ENCODE measurements around the gene TBCD. TPM values are rescaled to one million over a fixed set of nuclear protein-coding genes. Genes with fewer than 3 reads are reported as not detected.

TBCD gene
- total RNA-seq, 5 donors from 2014 or later (not counting 1 experiment from before 2014, with no cell fraction given) = 94.4 to 262 (median 223) TPM

GRCh38 chr17:82825540-82826124 is 73.8 kb downstream of the TBCD start:
- DNase-seq = no peak
- no peaks in the 10 kb centered on the region for H3K27me3 ChIP-seq (replicated peaks in 1 of 2; ENCODE audit: control insufficient read depth in 2 of 2, extremely low read depth in 1 of 2, insufficient read depth in 2 of 2, low read length in 1 of 2)
- Mint-ChIP-seq H3K4me1 (peaks cover 0 to 9% (median 0%) of the 10 kb centered on the region in 3 donors), H3K27me3 (no peaks in the 10 kb centered on the region), H3K9me3 (peaks cover 0 to under 1% (median under 1%) of the 10 kb centered on the region in 3 donors), H3K4me3 (no peak overlapping the region), H3K36me3 (peaks cover 41% of the 10 kb centered on the region), H3K27ac (no peak overlapping the region)
- no peak overlapping the region for H3K4me3 ChIP-seq (ENCODE audit: control insufficient read depth in 1 of 2, extremely low read depth in 1 of 2, low read length in 1 of 2)
- no peak for ATAC-seq (replicated peaks in 1 of 4)
- WGBS (ENCODE audit: insufficient coverage) = no CpG with 5 or more reads among the region's 8 CpGs
- no peaks in the 10 kb centered on the region for H3K4me1 ChIP-seq (ENCODE audit: control insufficient read depth in 1 of 2, extremely low read depth in 1 of 2, insufficient read depth in 2 of 2, low read length in 2 of 2)
- CTCF ChIA-PET = no interaction called here
- peaks cover 13 to 28% of the 10 kb centered on the region in 2 donors for H3K36me3 ChIP-seq (ENCODE audit: control insufficient read depth in 2 of 2, extremely low read depth in 1 of 2, insufficient read depth in 1 of 2, low read length in 1 of 2)
- H3K9me3 ChIP-seq = no peaks in the 10 kb centered on the region
- H3K27ac ChIP-seq (ENCODE audit: low read length) = no peak overlapping the region
- POLR2A ChIA-PET = no interaction called here

GRCh38 chr17:82826211-82826610 is 74.3 kb downstream of the TBCD start:
- Mint-ChIP-seq H3K27ac (no peak overlapping the region), H3K4me3 (no peak overlapping the region), H3K9me3 (no peaks in the 10 kb centered on the region), H3K27me3 (no peaks in the 10 kb centered on the region), H3K36me3 (peaks cover 36% of the 10 kb centered on the region), H3K4me1 (peaks cover 0 to 9% (median 0%) of the 10 kb centered on the region in 3 donors)
- Histone ChIP-seq H3K27me3 (replicated peaks in 1 of 2; ENCODE audit: control insufficient read depth in 2 of 2, extremely low read depth in 1 of 2, insufficient read depth in 2 of 2, low read length in 1 of 2) (no peaks in the 10 kb centered on the region), H3K4me3 (ENCODE audit: control insufficient read depth in 1 of 2, extremely low read depth in 1 of 2, low read length in 1 of 2) (no peak overlapping the region), H3K4me1 (ENCODE audit: control insufficient read depth in 1 of 2, extremely low read depth in 1 of 2, insufficient read depth in 2 of 2, low read length in 2 of 2) (no peaks in the 10 kb centered on the region), H3K27ac (ENCODE audit: low read length) (no peak overlapping the region), H3K36me3 (ENCODE audit: control insufficient read depth in 2 of 2, extremely low read depth in 1 of 2, insufficient read depth in 1 of 2, low read length in 1 of 2) (peaks cover 13 to 33% of the 10 kb centered on the region in 2 donors), H3K9me3 (no peaks in the 10 kb centered on the region)
- ChIA-PET POLR2A (no interaction called here), CTCF (no interaction called here)
- DNase-seq (no peak), ATAC-seq (replicated peaks in 1 of 4) (no peak)

- Histone ChIP-seq H3K36me3 (ENCODE audit: control insufficient read depth in 2 of 2, extremely low read depth in 1 of 2, insufficient read depth in 1 of 2, low read length in 1 of 2) (peaks cover 12 to 29% of the 10 kb centered on the region in 2 donors), H3K4me1 (ENCODE audit: control insufficient read depth in 1 of 2, extremely low read depth in 1 of 2, insufficient read depth in 2 of 2, low read length in 2 of 2) (no peaks in the 10 kb centered on the region), H3K27ac (ENCODE audit: low read length) (no peak overlapping the region), H3K27me3 (replicated peaks in 1 of 2; ENCODE audit: control insufficient read depth in 2 of 2, extremely low read depth in 1 of 2, insufficient read depth in 2 of 2, low read length in 1 of 2) (no peaks in the 10 kb centered on the region), H3K9me3 (no peaks in the 10 kb centered on the region), H3K4me3 (ENCODE audit: control insufficient read depth in 1 of 2, extremely low read depth in 1 of 2, low read length in 1 of 2) (no peak overlapping the region)
- no peak for ATAC-seq (replicated peaks in 1 of 4)
- H3K27ac Mint-ChIP-seq = peak overlapping the region in 1 of 2 donors; percentile 11
- H3K9me3 Mint-ChIP-seq = no peaks in the 10 kb centered on the region
- WGBS (ENCODE audit: insufficient coverage) = 96% methylated on average over 4 of the region's 7 CpGs
- ChIA-PET POLR2A (no interaction called here), CTCF (no interaction called here)
- no peak for DNase-seq
- H3K4me1 Mint-ChIP-seq = peaks cover 0 to 9% (median 0%) of the 10 kb centered on the region in 3 donors
- no peak overlapping the region for H3K4me3 Mint-ChIP-seq
- H3K27me3 Mint-ChIP-seq = no peaks in the 10 kb centered on the region
- H3K36me3 Mint-ChIP-seq = peaks cover 35% of the 10 kb centered on the region
These were observed 75.1 kb downstream of the TBCD start for GRCh38 chr17:82826956-82827355.

GRCh38 chr17:82828875-82829487 is 77.1 kb downstream of the TBCD start:
- ATAC-seq (replicated peaks in 1 of 4) (no peak), DNase-seq (no peak)
- CTCF ChIA-PET = no interaction called here
- Histone ChIP-seq H3K9me3 (no peaks in the 10 kb centered on the region), H3K36me3 (ENCODE audit: control insufficient read depth in 2 of 2, extremely low read depth in 1 of 2, insufficient read depth in 1 of 2, low read length in 1 of 2) (peaks cover 5 to 29% of the 10 kb centered on the region in 2 donors), H3K27ac (ENCODE audit: low read length) (no peak overlapping the region), H3K4me3 (ENCODE audit: control insufficient read depth in 1 of 2, extremely low read depth in 1 of 2, low read length in 1 of 2) (no peak overlapping the region), H3K27me3 (replicated peaks in 1 of 2; ENCODE audit: control insufficient read depth in 2 of 2, extremely low read depth in 1 of 2, insufficient read depth in 2 of 2, low read length in 1 of 2) (no peaks in the 10 kb centered on the region), H3K4me1 (ENCODE audit: control insufficient read depth in 1 of 2, extremely low read depth in 1 of 2, insufficient read depth in 2 of 2, low read length in 2 of 2) (no peaks in the 10 kb centered on the region)
- Mint-ChIP-seq H3K27ac (no peak overlapping the region), H3K4me3 (no peak overlapping the region), H3K27me3 (no peaks in the 10 kb centered on the region), H3K4me1 (peaks cover 0 to 9% (median 0%) of the 10 kb centered on the region in 3 donors), H3K36me3 (peaks cover 32% of the 10 kb centered on the region), H3K9me3 (no peaks in the 10 kb centered on the region)
- POLR2A ChIA-PET = no interaction called here
- 97% methylated on average over 17 of the region's 26 CpGs for WGBS (ENCODE audit: insufficient coverage)

- Histone ChIP-seq H3K9me3 (no peaks in the 10 kb centered on the region), H3K27ac (ENCODE audit: low read length) (no peak overlapping the region), H3K36me3 (ENCODE audit: control insufficient read depth in 2 of 2, extremely low read depth in 1 of 2, insufficient read depth in 1 of 2, low read length in 1 of 2) (peaks cover 5 to 26% of the 10 kb centered on the region in 2 donors), H3K4me3 (ENCODE audit: control insufficient read depth in 1 of 2, extremely low read depth in 1 of 2, low read length in 1 of 2) (no peak overlapping the region), H3K4me1 (ENCODE audit: control insufficient read depth in 1 of 2, extremely low read depth in 1 of 2, insufficient read depth in 2 of 2, low read length in 2 of 2) (no peaks in the 10 kb centered on the region), H3K27me3 (replicated peaks in 1 of 2; ENCODE audit: control insufficient read depth in 2 of 2, extremely low read depth in 1 of 2, insufficient read depth in 2 of 2, low read length in 1 of 2) (no peaks in the 10 kb centered on the region)
- no peak overlapping the region for H3K4me3 Mint-ChIP-seq
- no peak for ATAC-seq (replicated peaks in 1 of 4)
- peaks cover 32% of the 10 kb centered on the region for H3K36me3 Mint-ChIP-seq
- ChIA-PET CTCF (no interaction called here), POLR2A (interaction anchor here in 1 of 2 donors (0.5 kb wide), 1 partner anchor 90 kb away, joined by 5 read pairs; no protein-coding TSS in a partner anchor)
- H3K9me3 Mint-ChIP-seq = no peaks in the 10 kb centered on the region
- peaks cover 0 to 9% (median 0%) of the 10 kb centered on the region in 3 donors for H3K4me1 Mint-ChIP-seq
- WGBS (ENCODE audit: insufficient coverage) = 99% methylated on average over 22 of the region's 22 CpGs
- H3K27me3 Mint-ChIP-seq = no peaks in the 10 kb centered on the region
- DNase-seq = no peak
- no peak overlapping the region for H3K27ac Mint-ChIP-seq
These were observed 78.4 kb downstream of the TBCD start for GRCh38 chr17:82830249-82830661.

GRCh38 chr17:82831041-82831817 is 79.4 kb downstream of the TBCD start:
- Histone ChIP-seq H3K4me3 (ENCODE audit: control insufficient read depth in 1 of 2, extremely low read depth in 1 of 2, low read length in 1 of 2) (no peak overlapping the region), H3K4me1 (ENCODE audit: control insufficient read depth in 1 of 2, extremely low read depth in 1 of 2, insufficient read depth in 2 of 2, low read length in 2 of 2) (no peaks in the 10 kb centered on the region), H3K27ac (ENCODE audit: low read length) (no peak overlapping the region), H3K36me3 (ENCODE audit: control insufficient read depth in 2 of 2, extremely low read depth in 1 of 2, insufficient read depth in 1 of 2, low read length in 1 of 2) (peaks cover 5 to 26% of the 10 kb centered on the region in 2 donors), H3K9me3 (no peaks in the 10 kb centered on the region), H3K27me3 (replicated peaks in 1 of 2; ENCODE audit: control insufficient read depth in 2 of 2, extremely low read depth in 1 of 2, insufficient read depth in 2 of 2, low read length in 1 of 2) (no peaks in the 10 kb centered on the region)
- Mint-ChIP-seq H3K4me1 (peaks cover 0 to 9% (median 0%) of the 10 kb centered on the region in 3 donors), H3K4me3 (no peak overlapping the region), H3K27me3 (no peaks in the 10 kb centered on the region), H3K27ac (peak overlapping the region in 1 of 2 donors; percentile 22), H3K36me3 (peaks cover 32% of the 10 kb centered on the region), H3K9me3 (no peaks in the 10 kb centered on the region)
- DNase-seq (no peak), ATAC-seq (replicated peaks in 1 of 4) (no peak)
- ChIA-PET POLR2A (no interaction called here), CTCF (no interaction called here)
- WGBS (ENCODE audit: insufficient coverage) = 97% methylated on average over 25 of the region's 29 CpGs
